ENCODE results near the gene HIC2.
"Not testable (repeated sequence)": the region's sequence is repeated elsewhere in the genome, so short reads cannot be mapped to it uniquely, and the experiment has no call there.

- not testable (repeated sequence) for TF ChIP-seq YY1 (IDR thresholded peaks at IDR 0.05; ENCODE audit: insufficient read depth, insufficient read length); ZNF274 (IDR thresholded peaks at IDR 0.05; ENCODE audit: low read depth, low read length); SUZ12 (IDR thresholded peaks at IDR 0.05; ENCODE audit: extremely low read depth, insufficient read depth, insufficient read length)
Observed at GRCh38 chr22:21473664-21474063, 56.5 kb downstream of the HIC2 start.
